ENCODE results near the gene MCM5.
"Not testable (repeated sequence)": the region's sequence is repeated elsewhere in the genome, so short reads cannot be mapped to it uniquely, and the experiment has no call there.

The MCM5 gene

DNA sequence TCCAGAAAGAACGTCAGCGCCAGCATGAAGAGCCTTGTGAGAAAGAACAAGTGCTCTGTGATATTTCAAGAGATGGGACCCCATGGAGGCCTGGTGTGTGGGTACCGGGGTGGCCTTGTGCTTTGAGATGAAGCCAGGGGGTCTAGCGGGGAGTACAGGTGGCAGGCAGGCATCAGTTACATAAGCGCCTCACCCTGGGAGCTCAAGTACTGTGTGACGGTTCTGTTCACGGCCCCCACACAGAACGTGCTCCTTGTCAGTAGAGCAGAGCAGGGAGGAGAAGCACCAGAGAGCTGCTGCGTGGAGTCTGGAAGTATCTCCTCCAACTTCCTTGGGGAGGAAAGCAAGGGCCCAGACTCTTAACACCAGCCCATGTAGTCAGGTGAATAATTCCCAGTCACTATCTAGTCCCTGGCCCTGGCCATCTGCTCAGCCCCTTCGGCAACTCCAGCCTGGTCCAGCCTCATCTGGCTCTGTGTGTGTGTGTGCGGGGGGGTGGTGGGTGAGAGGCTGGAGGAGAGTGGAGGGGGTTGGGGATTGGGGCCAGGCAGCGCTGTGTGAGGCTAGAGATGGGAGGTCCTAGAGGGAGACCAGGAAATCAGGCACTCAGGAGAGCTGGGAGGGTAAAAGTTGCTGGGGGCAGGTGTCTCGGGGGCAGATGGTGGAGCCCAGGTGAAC, 32.4 kb downstream of the MCM5 start:
- DNase-seq (ENCODE audit: low read depth) = no peak

DNA sequence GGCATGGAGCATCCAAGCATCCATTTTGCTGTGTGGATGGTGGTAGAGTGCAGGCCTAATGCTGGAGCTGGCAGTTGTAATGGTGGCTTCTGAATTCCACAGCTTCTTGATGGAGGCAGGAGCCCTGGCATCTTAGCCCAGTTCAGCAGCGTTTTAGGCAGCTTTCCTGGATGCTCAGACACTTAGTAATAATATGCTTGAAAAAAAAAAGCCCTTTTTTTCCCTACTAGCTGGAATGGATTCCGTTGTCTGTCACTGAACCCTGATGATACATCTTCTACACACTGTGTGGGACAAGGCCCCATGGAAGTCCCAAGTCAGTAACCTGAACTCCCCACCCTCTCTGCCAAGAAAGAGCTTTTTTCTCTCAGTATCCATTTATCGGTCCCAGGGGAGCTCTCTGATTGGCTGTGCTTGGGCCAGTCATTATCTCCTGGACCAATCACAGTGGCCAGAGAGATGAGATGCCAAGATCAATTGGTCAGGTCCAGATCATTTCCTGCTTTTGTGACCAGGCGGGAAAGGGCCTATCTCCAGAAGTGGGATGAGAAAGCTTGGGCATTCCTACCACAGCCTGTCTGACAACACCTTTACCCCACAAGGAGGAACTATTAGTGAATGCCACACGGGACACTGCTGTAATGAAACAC, 34.2 kb downstream of the MCM5 start:
- no peak for DNase-seq (ENCODE audit: low read depth)

DNA sequence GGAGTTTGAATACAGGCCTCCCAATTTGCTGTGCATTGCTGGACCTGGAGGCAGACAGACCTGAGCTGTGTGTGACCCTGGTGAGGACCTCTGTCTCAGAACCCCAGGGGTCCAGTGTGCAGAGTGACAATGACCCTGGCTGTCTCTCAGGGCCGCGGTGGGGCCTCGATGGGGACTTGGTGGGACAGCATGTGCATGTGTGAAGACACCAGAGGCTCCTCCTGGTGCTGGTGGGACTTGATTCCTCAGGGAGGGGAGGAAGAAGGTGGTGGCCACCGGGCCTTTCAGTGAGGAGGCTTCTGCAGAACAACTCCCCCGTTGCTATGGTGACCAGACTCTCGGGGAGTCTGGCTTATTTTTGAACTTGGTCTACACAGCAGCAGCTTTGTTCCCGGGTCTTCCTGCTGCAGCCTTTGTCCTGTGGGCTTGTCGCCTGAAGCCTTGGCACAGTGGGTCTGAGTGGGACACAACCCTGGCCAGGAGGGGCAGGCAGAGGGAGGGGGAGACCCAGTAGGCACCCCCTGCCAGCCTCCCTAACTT, 35.3 kb downstream of the MCM5 start:
- DNase-seq (ENCODE audit: low read depth) = no peak

DNA sequence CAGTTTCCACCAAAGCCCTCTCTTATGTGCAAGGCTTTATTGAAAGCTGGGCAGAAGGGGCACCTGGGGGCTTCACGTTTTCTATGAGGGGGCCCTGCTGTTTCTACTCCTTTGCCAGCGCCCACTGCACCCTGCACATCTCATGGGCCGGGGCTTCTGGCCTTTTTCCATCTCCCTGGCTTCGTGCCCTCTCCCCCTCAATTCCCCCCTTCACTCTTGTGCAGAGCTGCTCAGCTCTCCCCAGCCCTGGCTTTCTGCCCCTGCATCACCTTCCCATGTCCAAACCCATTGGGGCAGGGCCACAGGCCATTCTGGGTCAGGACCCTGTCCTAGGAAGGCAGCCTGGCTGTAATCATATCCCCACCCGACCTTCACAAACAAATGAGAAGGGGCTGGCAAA, 36.5 kb downstream of the MCM5 start:
- DNase-seq (ENCODE audit: low read depth) = no peak

DNA sequence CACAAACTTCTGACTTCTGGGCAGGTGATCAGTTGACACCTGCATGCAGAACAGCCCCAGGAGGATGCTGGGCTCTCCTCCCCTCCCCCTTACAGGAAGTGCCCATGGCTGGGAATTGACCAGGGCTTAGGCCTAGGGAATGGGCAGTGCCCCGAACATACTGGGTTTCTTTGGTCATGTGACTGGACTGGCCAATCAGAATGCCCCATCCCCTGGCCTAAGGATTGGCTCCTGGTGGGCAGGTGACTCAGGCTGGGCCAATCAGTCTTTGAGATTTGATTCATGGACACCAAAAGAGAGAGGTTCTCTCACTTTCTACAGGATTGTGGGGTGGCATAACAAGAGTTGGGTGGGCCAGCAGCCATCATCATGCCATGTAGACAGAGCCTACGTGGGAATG, 37.1 kb downstream of the MCM5 start:
- no peak for DNase-seq (ENCODE audit: low read depth)

DNA sequence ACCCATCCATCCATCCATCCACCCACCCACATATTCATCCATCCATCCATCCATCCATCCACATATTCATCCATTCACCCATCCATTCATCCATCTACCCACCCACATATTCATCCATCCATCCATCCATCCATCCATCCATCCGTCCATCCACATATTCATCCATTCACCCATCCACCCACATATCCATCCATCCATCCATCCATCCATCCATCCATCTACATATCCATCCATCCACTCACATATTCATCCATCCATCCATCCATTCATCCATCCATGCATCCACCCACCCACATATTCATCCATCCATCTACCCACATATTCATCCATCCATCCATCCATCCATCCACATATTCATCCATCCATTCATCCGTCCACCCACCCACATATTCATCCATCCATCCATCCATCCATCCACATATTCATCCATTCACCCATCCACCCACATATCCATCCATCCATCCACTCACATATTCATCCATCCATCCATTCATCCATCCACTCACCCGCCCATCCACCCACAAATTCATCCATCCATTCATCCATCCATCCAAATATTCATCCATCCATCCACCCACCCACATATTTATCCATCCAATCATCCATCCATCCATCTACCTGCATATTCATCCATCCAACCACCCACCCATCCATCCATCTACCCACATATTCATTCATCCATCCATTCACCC, 38.9 kb downstream of the MCM5 start:
- DNase-seq (ENCODE audit: low read depth) = not testable (repeated sequence)

DNA sequence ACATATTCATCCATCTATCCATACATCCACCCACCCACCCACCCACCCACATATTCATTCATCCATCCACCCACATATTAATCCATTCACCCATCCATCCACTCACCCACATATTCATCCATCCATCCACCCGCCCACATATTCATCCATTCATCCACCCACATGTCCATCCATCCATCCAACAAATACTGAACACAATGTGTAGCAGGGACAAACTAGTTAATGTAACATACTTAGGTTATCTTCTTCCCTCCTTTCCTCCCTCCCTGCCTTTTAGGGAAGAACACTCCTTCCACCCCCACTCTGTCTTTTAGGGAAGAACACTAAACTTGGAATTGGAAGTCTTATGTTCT, 39.4 kb downstream of the MCM5 start:
- DNase-seq (ENCODE audit: low read depth) = no peak

DNA sequence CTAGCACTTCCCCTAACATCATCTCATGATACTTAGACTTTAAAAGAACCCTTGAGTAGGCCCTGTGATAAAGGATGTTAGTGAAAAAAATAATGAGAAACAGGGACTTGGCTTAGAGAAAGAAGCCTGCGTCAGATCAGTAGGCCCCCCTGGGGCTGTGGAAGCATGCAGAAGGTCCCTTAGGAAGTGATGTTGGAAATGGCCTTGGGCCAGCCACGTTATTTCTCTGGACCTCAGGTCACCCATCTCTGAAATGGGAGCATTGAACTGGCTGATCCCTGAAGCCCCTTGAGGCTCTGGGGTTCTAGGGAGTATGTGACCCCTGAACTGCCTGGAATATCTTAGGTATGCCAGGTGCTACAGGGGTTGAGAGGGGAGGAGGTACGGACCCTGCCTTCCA, 40.2 kb downstream of the MCM5 start:
- no peak for DNase-seq (ENCODE audit: low read depth)

DNA sequence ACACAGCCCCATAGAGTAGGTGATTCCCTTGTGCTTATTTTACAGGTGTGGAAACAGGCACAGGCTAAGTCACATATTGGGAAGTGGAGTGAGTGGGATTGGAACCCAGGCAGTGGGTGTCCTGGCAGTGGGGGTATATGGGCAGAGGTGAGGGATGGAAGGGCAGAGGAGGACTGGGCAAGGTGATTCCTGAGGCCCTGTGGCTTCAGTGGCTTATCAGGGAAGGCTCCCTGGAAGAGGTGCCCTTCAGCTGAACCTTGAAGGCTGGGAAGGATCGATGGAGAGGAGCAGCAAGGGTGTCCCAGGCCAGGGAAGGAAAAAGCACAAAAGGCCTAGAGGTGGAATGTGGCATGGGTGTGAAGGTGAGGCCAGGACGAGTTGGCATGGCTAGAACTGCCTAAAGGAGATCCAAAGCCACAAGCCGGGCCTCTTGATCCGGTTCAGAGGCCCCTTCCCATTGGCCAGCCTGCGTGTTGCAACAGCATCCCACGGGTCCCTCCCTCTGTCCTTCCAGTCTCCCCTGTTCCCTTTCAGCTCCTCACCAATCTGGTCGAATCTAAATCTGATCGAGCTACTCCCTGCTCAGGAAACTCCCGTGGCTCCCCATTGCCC, 41.7 kb downstream of the MCM5 start:
- no peak for DNase-seq (ENCODE audit: low read depth)

DNA sequence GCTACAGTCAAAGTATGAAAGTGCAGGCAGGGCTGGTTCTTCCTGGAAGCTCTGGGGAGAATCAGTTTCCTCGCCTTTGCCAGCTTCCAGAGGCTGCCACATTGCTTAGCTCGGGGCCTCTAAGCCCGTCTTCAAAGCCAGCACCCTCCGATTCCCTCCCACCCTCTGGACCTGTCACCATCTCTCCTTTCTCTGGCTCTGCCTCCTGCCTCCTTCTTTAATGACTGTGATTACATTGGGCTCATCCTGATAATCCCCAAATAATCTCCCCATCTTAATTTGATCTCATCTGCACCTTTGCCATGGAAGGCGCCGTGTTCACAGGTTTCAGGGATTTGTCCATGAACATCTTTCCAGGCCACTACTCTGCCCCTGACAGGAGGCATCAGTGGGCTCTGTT, 42.5 kb downstream of the MCM5 start:
- no peak for DNase-seq (ENCODE audit: low read depth)

DNA sequence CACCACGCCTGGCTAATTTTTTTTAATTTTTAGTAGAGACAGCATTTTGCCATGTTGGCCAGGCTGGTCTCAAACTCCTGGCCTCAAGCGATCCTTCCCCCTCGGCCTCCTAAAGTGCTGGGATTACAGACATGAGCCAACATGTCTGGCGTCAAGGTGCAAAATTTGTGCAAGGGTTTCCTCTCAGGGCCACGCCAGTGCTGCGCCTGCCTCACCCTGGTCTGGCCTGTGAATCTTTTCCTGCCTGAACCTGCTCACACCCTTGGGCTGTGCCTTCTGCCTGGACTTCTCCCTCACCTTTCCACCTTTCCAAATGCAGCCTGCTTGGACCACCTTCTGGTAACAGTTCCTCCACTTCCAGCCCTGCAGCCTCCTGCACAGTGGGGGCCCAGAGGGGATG, 43.4 kb downstream of the MCM5 start:
- no peak for DNase-seq (ENCODE audit: low read depth)

DNA sequence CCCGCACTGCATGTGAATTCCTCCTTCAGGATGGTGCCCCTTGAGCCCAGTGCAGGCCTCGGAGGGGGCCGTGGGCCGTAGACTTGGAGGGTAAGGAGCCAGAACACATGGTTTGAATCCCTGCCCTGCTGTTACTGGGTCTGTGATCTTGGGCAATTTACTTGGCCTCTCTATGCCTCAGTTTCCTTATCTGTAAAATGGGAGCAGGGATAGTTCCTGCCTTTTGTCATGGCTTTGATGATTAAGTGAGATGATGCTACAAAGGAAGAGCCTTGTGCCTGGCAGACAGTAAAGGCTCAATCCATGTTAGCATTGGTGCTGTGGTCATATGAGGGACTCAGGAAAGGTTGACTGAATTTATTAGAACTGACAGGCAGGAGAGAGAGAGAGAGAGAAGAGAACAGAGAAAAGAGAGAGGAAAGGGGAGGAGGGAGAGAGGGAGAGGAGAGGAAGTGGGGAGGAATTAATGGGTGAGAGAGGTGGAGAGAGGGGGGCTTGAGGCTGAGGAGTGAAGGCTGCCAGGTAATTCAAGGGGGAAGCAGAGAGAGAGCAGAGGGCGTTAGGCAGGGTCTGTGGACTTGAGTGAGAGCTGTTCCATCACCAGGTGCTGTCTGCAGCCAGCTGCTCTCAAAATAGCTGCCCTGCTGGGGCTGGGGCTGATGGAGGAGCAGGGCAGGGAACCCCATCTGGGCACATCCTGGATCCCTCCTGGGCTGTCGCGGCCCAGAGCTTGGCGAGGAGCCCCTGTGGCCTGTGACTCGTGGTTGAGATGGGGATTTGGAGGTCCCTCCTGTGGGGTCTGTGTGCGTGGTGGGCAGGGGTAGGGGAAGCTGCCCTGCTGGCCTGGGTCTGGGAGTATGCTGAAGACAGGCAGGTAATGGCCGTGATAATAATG, 44.1 kb downstream of the MCM5 start:
- DNase-seq (ENCODE audit: low read depth) = no peak

DNA sequence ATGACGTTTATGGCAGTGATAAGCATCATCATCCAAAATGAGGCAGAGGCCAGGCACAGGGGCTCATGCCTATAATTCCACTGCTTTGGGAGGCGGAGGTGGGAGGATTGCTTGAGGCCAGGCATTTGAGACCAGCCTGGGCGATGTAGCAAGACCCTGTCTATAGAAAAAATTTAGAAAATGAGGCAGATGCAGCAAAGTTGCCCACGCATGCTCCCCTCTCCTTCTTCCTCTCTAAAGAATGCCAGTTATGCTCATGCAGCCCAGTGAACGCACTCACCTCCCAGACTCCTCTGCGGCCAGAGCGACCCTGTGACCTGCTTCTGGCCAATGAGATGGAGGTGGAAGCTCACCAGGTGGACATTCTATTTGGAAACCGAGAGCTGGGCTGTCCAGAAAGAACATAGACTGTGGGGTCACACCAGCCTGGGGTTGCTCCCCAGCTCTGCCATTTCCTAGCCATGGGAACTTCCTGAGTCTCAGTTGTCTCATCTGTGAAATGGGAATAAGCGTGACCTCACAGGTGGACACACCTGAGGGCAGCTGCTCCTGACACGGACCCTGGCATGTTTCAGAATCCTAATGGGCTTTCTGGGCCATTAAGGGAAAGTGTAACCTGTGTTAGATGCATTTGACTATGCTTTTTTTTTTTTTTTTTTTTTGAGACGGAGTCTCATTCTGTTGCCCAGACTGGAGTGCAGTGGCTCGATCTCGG, 44.9 kb downstream of the MCM5 start:
- DNase-seq (ENCODE audit: low read depth) = no peak

DNA sequence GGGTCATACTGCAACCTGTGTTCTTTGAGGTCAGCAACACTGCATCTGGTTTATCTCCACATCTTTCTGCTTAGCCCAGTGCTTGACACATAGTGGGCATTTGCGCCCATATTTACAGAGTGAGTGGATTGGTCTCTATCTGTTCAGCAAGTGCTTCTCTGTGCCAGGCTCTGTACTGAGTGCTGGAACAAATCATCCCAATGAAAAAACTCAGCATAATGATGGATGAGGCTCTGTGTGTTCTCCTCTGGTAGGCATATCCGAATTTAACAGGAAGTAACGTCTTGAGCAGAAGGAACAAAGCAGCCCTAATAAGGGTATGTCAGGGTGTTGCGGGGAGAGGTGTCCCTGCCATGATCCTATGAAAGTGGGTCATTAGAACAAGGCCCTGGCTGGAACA, 46.0 kb downstream of the MCM5 start:
- DNase-seq (ENCODE audit: low read depth) = no peak

DNA sequence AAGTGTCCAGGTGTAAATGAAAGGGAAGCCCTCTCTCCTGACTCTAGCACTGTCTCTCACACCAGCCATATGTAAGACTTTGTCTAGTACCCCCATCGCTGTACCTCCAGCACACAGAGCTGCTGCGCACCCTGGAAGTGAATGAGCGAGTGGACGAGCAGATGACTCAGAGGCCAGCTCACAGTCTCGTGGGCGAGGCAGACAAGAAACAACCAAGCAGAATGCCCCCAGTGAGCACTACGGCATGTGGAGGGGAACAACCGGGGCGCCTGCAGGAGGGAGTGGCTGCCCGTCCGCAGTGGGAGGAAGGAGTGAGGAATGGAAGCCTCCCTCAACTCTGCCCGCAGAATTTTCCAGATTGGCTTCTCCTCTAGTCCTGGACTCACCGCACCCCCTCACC, 46.4 kb downstream of the MCM5 start:
- no peak for DNase-seq (ENCODE audit: low read depth)

DNA sequence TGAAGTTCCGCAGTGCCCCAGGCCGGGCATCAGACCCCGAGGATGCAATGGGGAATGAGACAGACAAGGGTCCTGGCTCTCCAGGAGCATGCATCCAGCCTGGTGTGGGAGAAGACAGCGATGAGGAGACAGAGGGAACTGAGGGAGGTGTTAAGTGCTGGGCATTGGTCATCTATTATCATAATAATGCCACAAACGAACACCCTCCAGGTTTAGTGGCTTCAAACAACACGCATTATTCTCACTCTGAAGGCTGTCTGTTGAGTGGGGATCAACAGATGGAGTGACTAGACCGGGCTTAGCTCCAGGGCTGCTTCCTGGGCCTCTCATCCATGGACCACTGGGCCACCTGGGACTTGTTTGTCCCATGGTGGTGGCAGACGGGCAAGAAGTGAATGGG, 48.6 kb downstream of the MCM5 start:
- no peak for DNase-seq (ENCODE audit: low read depth)

DNA sequence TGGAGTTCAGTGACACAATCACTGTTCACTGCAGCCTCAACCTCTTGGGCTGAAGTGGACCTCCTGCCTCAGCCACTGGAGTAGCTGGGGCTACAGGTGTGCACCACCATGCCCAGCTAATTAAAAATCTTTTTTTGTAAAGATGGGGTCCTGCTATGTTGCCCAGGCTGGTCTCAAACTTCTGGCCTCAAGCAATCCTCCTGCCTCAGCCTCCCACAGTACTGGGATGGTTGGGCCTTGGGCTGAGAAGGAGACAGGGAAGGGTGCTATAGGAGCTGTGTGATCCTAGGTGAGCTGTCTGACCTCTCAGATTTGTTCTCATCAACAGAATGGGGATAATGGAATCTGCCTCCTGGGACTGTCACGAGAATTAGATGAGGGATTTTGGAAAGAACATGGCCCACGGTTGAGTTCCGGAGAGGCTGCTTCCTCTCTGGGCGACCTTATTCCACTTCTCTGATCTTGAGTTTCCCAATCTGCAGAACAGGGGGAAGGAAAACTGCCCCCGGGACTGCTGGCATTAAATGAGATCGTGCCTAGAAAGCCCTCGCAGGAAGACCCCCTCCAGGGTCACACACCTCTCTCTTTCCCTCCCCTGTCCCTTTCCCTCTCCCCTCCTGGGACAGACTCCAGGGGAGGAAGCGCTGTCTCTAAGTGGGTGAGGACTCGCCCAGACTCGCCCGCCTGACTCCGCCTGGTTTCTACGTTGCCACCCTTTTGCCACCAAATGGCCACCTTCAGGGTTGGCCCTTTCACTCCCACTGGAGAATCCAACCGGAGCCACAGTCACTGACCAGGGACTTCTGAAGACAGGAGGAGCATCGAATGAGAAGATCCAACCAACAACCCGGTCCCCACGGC, 50.1 kb downstream of the MCM5 start:
- no peak for DNase-seq (ENCODE audit: low read depth)

DNA sequence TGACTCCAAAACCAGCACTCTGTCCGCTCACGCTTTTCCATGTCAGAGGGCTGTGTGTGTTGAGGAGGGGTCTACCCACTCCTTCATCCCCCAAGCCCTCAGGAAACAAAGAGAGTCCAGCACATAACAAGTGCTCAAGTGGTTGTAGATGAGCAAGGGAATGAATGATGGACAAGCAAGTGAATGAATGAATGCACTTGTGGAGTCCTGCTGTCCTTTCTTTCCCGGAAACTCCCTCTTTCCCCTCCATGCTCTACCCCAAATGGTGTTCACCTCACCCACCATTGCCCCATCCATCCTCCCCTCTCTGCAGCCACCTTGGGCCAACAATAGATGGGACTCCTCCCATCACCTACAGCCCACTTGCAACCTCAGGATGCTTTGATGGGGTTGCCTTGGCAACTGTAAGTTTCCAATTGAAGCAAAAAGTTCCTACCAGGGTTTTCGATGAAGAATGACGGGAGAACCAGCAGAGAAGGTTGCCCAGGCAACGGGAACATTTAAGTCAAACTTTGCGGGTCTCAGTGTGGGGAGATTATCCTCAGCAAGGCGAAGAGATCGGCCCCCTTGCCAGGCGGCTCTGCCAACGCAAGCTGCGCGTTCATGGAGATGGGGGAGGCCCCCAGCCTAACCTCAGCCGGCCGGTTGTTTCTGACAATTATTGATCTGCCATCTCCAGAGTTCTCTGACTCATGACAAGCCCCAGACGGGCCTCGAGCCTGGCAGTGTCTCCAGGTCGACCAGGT, 51.1 kb downstream of the MCM5 start:
- no peak for DNase-seq (ENCODE audit: low read depth)

DNA sequence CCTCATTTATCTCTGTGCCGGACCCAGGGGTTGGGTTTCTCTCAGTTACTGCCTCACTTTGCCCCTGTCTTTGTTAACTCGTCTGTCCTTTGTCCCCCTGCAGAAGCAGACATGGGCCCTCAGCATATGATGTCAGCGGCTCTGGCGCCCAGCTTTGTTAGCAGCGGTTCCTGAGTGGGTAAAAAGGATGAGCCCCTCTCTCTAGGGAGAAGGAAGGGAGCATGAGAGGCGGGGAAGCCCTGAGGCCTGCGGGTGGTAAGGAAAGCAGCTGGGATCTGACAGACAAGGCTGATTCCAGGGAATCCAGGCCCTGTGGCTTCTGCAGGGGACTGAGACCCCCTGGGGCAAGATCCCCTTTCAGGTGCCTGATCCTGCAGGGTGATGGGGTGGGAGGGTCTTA, 51.7 kb downstream of the MCM5 start:
- DNase-seq (ENCODE audit: low read depth) = no peak

DNA sequence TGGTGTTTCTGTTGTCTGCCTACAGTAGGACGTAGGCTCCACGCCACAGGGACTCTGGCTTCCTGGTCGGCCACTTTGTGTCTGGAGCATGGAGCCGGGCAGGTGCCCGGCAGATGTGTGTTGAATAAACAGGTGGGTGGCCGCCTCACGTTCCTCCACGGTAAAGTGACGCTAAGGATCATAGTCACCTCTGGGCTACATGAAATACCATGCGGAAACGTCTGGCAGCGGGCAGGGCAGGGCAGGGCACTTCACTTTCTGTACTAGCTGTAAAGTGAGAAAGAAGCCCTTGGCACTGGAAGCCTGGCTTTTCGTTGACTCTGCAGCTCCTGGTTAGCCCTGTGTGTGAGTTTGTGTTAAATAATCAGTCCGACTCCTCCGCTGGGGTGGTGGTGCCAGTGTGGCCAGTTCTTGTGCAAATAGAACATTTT, 52.4 kb downstream of the MCM5 start:
- DNase-seq (ENCODE audit: low read depth) = no peak

All from stimulated activated CD8-positive, alpha-beta memory T cell treated with anti-CD3 and anti-CD28 coated beads, Interleukin-12 subunit alpha, Interleukin-12 subunit beta, amount 100 ng/mL, for 4 hours (primary cell).